ENCODE results near the gene PID1. TPM values are rescaled to one million over a fixed set of nuclear protein-coding genes. Genes with fewer than 3 reads are reported as not detected.

PID1 gene
- total RNA-seq, 1 donor from 2014 or later, result under 0.01 TPM

DNA sequence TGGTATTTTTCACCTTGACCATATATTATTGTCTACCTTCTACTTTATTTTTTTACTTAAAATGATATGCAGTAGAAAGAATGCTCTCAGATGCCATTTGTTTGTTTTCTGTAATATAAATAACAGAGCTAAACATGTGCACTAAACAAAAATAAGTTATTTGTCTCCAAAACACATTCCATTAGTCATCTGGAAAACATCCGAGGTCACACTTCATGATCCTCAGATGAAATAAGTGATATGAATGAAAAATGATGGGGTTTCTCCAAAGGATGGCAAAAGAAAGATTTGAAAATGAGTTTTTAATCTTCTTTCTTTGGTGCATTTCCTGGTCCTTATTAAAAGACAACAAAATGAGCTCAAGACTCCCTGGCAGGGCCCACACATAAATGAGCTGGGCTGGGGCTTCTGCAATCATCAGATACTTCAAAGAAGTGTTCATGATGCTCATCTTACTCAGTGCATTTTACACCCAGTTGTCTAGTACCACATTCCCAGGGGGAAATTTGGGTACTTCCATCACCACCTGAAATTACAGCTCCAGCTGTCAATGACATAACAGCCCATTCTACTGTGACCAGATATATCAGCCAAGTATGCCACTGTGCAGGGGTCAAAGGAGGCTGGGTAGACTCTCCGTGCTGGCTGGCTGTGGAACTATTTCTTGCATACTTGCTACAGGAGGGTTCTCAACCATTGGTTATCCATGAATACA, 283.5 kb downstream of the PID1 start:
- DNase-seq, result no peak

DNA sequence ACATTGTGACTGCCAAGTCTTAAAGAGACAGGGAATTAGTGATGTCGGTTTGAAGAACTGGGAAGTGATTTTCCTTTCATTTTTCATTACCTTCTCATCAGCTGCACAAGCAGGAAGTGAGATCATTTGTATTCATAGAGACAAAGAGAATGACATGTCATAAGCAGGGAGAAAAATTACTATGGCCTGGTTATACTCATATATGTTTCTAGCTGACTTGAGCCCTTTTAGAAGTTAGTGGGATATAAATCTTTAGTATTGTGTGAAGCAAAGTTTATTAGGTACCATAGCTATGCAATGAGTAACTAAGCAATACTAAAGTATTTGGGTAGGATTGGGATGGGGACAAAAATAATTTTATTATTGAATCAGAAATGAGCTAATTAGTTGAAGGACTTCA, 284.1 kb downstream of the PID1 start:
- DNase-seq, result no peak

DNA sequence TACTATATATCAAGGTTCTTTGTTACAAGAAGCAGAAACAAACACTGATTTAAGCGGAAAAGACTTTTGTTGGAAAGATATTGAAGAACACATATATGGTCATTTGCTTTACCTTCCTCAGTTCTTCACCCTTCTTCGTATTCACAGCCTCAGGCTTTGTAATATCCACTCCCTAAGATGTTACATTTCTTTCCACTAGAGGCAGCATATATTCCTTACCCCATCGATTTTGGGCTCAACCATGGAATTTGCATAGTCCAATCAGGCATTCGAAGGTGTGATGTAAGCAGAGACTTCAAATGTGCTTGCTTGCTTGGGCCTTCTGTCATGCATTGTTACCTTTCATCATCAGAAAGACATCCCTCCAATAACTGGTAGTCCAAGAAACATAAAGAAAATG, 287.4 kb downstream of the PID1 start:
- no peak for DNase-seq

DNA sequence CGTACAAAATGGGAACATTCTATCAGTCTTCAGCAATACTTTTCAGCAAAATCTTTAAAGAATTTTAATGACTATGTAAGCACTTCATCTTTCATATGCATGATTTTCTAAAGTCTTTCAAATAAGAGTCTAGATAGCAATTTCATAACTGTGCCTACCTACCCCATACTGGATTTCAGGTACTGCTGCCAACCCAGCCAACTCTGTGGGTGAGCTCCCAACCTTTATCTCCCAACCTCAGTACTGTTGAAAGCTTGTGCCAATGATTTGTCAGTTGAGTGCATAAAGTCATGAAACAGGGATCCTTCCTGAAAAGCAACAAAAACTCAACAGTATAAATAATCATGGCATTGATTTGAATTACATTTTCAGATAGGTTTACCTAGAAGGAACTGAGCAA, 296.9 kb downstream of the PID1 start:
- no peak for DNase-seq
